ENCODE measurements around the gene HLA-DRB1.

DNA sequence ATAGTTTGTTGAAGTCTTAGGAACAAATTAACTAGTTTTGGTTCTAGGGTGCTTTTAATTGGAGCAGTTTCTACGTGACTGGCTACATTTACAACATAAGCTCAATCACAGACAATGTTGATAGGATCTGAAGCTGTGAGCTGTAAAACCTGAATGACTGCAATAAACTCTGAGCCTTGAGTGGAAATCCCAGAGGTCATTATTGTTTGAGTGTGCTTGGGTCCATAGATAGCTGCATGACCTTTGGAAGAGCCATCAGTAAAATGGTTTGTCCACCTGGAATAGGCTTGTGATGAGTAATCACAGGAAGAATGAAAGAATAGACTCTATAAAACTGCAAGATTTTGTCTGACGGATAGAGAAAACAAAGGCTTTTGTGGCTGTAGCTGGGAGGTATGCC lies 26.7 kb downstream of the HLA-DRB1 start:
- TF ChIP-seq GATA2 (IDR thresholded peaks at IDR 0.05; ENCODE audit: low read depth, low read length) (no peak), GATA3 (IDR thresholded peaks at IDR 0.05; ENCODE audit: low read depth, low read length) (no peak)
